Panc1 (cell line): ENCODE results near the gene SIAH3. TPM values are rescaled to one million over a fixed set of nuclear protein-coding genes. Genes with fewer than 3 reads are reported as not detected.

Experiments used
- ATAC-seq: fragments of 200-7000 bp; cut with Tn5 transposase; 2 replicates; pipeline ENCODE4 v1.9.1; 2020; ENCODE audit warnings: mild to moderate bottlenecking, moderate library complexity
- BruUV-seq: library from RNA; stranded (reverse); fragments of 400-500 nt; replicated peaks from 2 replicates; lab custom pipeline; 2021; lab: Mats Ljungman, UMichigan
- CTCF ChIA-PET: fragments of 300-600 bp; sonication (Branson Sonifier 250); formaldehyde crosslinking; loops from one replicate; lab custom pipeline; 2022; ENCODE audit warnings: antibody characterized with exemption; lab: Charles Lee
- POLR2A ChIA-PET: fragments of 300-600 bp; sonication (Branson Sonifier 250); formaldehyde crosslinking; loops from one replicate; lab custom pipeline; 2022; ENCODE audit warnings: antibody characterized with exemption; lab: Charles Lee
- DNase-seq: peaks from one replicate; pipeline ENCODE4 v3.0.0-alpha.2; 2010; ENCODE audit warnings: low read depth, low spot score
- H3K27ac ChIP-seq: 2 replicates; pipeline ENCODE4 v1.5.1; 2011; ENCODE audit warnings: mild to moderate bottlenecking, low read length, inconsistent platforms
- H3K27me3 ChIP-seq: fragments of 200-500 bp; sonication (Bioruptor generic); 2 replicates; pipeline ENCODE4 v1.6.0; 2014; ENCODE audit warnings: low read length, inconsistent platforms; ENCODE audit not compliant: control insufficient read depth, insufficient read depth
- H3K36me3 ChIP-seq: fragments of 200-500 bp; sonication (Bioruptor generic); 2 replicates; pipeline ENCODE4 v1.5.1; 2014; ENCODE audit warnings: inconsistent platforms, mild to moderate bottlenecking, low read length, moderate library complexity; ENCODE audit not compliant: control insufficient read depth, insufficient read depth
- H3K4me1 ChIP-seq: 2 replicates; pipeline ENCODE4 v1.5.1; 2011; ENCODE audit warnings: inconsistent platforms, mild to moderate bottlenecking, low read length, moderate library complexity; ENCODE audit not compliant: control insufficient read depth, insufficient read depth
- H3K4me3 ChIP-seq, 2 experiments: 2 replicates each; pipeline ENCODE4 v1.5.1; 2011 to 2012; ENCODE audit warnings: low read depth in 2 of 2, low read length in 2 of 2, mild to moderate bottlenecking in 2 of 2, inconsistent platforms in 1 of 2, moderate library complexity in 1 of 2
- H3K9me3 ChIP-seq: fragments of 200-500 bp; sonication (Bioruptor generic); 2 replicates; pipeline ENCODE4 v1.5.1; 2014; ENCODE audit warnings: low read depth, mild to moderate bottlenecking, inconsistent platforms, low read length, moderate library complexity; ENCODE audit not compliant: control insufficient read depth, insufficient read depth
- TCF7L2 ChIP-seq: IDR thresholded peaks from 2 replicates; pipeline ENCODE4 v1.6.1; 2011; ENCODE audit warnings: mild to moderate bottlenecking, low read depth, low read length, inconsistent platforms
- in situ Hi-C: cut with HindIII; loops from 2 replicates; pipeline ENCODE4 v1.10.0; 2016; ENCODE audit warnings: low sequenced_read_pairs, low pct_unique_long_range_greater_than_20kb
- intact Hi-C: fragments of 100-400 bp; cut with micrococcal nuclease; formaldehyde crosslinking; loops from one replicate; pipeline ENCODE4 v1.10.0; 2022; ENCODE audit not compliant: unreplicated experiment
- total RNA-seq: library from RNA; stranded (reverse); gene quantifications from one replicate; pipeline ENCODE4 v1.2.1, GENCODE V29; 2021; ENCODE audit not compliant: unreplicated experiment
- TF ChIP-seq, protein P1 (sequence below): fragments of 450-650 bp; IDR thresholded peaks from 2 replicates; pipeline ENCODE4 v1.5.1; 2017; ENCODE audit warnings: mild to moderate bottlenecking

Gene SIAH3
- total RNA-seq, 1 experiment from 2014 or later, result not detected

DNA sequence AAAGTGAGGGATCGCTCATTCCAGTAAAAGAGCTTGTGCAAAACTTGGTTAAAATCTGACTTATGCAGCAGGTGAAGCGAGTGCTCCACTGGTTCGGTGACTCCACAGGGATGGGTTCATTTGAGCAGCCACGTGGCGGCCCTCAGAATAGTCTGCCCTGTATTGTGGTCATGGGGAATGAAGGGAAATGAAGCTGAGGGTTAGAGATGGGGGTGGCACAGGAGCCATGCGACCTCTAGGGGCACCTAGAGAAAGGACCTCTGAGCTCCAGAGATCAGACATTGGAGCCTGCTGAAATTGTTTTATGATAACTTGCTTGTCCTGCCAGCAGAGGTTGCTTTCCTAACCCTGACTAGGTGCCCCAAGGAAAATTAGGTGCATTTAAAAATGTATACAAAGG lies 122.8 kb downstream of the SIAH3 start:
- Histone ChIP-seq H3K4me3 (no peak overlapping the region), H3K9me3 (no peaks in the 10 kb centered on the region), H3K27ac (no peak overlapping the region), H3K4me1 (no peaks in the 10 kb centered on the region), H3K36me3 (no peaks in the 10 kb centered on the region), H3K27me3 (no peaks in the 10 kb centered on the region)
- POLR2A ChIA-PET, result no interaction called here
- no TSS peak for BruUV-seq
- CTCF ChIA-PET, result no interaction called here
- in situ Hi-C loops (no loop called here), intact Hi-C loops (no loop called here)
- DNase-seq (no peak), ATAC-seq (peak; percentile 77; the same call in 1 of the 2 replicates)
- TF ChIP-seq, protein P1, sequence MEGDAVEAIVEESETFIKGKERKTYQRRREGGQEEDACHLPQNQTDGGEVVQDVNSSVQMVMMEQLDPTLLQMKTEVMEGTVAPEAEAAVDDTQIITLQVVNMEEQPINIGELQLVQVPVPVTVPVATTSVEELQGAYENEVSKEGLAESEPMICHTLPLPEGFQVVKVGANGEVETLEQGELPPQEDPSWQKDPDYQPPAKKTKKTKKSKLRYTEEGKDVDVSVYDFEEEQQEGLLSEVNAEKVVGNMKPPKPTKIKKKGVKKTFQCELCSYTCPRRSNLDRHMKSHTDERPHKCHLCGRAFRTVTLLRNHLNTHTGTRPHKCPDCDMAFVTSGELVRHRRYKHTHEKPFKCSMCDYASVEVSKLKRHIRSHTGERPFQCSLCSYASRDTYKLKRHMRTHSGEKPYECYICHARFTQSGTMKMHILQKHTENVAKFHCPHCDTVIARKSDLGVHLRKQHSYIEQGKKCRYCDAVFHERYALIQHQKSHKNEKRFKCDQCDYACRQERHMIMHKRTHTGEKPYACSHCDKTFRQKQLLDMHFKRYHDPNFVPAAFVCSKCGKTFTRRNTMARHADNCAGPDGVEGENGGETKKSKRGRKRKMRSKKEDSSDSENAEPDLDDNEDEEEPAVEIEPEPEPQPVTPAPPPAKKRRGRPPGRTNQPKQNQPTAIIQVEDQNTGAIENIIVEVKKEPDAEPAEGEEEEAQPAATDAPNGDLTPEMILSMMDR, result peak; percentile 64
- no peak for TF ChIP-seq TCF7L2

Other genes with a start within 250 kb of the SIAH3 start
- gene ERICH6B, start 236.0 kb downstream of the SIAH3 start, total RNA-seq, result not detected
- gene CBY2, start 149.4 kb downstream of the SIAH3 start, total RNA-seq, result not detected
- 25.3 TPM for gene ZC3H13, start 201.0 kb upstream of the SIAH3 start, total RNA-seq